Breast epithelium (tissue), 4 donors: ENCODE measurements around the gene PTPRN2. TPM values are rescaled to one million over a fixed set of nuclear protein-coding genes. Genes with fewer than 3 reads are reported as not detected.

Experiments
- DNase-seq, 2 donors: peaks; one replicate each; pipeline ENCODE4 v3.0.0-alpha.2; 2019; ENCODE audit warnings: low spot score in 2 of 2
- H3K27ac ChIP-seq, 2 donors: fragments of 200-600 bp; sonication (generic) in 1 of 2; one replicate each; pipeline ENCODE4 v1.5.1; 2016 to 2019; ENCODE audit warnings: mild to moderate bottlenecking in 1 of 2
- H3K27me3 ChIP-seq, 2 donors: fragments of 200-600 bp; sonication (generic) in 1 of 2; one replicate each; pipeline versions ENCODE4 v1.5.1 to v1.6.0; 2017 to 2019; ENCODE audit warnings: control low read depth in 1 of 2, mild to moderate bottlenecking in 1 of 2
- H3K36me3 ChIP-seq: fragments of 200-600 bp; one replicate; pipeline ENCODE4 v1.5.1; 2019
- H3K4me1 ChIP-seq, 2 donors: fragments of 200-600 bp; sonication (generic); one replicate each; pipeline ENCODE4 v1.5.1; 2016 to 2019; ENCODE audit warnings: control low read depth in 1 of 2
- H3K4me3 ChIP-seq, 3 donors: fragments of 200-600 bp; sonication (generic); 1 replicate in 2 of 3; 2 replicates in 1 of 3; pipeline ENCODE4 v1.5.1; 2016 to 2019; ENCODE audit warnings: mild to moderate bottlenecking in 3 of 3, moderate library complexity in 2 of 3
- H3K9me3 ChIP-seq, 2 donors: fragments of 200-600 bp; sonication (generic) in 1 of 2; one replicate each; pipeline ENCODE4 v1.5.1; 2016 to 2019; ENCODE audit warnings: control low read depth in 1 of 2
- CTCF ChIP-seq, 3 donors: fragments of 450-650 bp; IDR thresholded peaks; one replicate each; pipeline ENCODE4 v1.5.1; 2016 to 2017; ENCODE audit warnings: antibody characterized with exemption in 3 of 3, mild to moderate bottlenecking in 3 of 3, moderate library complexity in 3 of 3
- POLR2A ChIP-seq: fragments of 450-650 bp; IDR thresholded peaks from one replicate; pipeline ENCODE4 v1.6.1; 2016; ENCODE audit warnings: antibody characterized with exemption, mild to moderate bottlenecking, moderate library complexity
- POLR2AphosphoS5 ChIP-seq, 3 donors: sonication (generic); formaldehyde crosslinking; IDR thresholded peaks; one replicate each; pipeline ENCODE4 v1.6.1; 2017; ENCODE audit warnings: antibody characterized with exemption in 3 of 3
- intact Hi-C: fragments of 100-400 bp; cut with DNase I; formaldehyde crosslinking; loops from one replicate; pipeline ENCODE4 v1.15.1; 2023; ENCODE audit warnings: low total_unique reads
- total RNA-seq, 3 donors: library from RNA; depleted of rRNA; stranded (reverse); fragments of >200 nt; gene quantifications; one replicate each; pipeline ENCODE4 v1.1.0, GENCODE V29; 2016

PTPRN2 gene
- total RNA-seq, 3 donors from 2014 or later = 1.6 to 2.2 (median 2.2) TPM

DNA sequence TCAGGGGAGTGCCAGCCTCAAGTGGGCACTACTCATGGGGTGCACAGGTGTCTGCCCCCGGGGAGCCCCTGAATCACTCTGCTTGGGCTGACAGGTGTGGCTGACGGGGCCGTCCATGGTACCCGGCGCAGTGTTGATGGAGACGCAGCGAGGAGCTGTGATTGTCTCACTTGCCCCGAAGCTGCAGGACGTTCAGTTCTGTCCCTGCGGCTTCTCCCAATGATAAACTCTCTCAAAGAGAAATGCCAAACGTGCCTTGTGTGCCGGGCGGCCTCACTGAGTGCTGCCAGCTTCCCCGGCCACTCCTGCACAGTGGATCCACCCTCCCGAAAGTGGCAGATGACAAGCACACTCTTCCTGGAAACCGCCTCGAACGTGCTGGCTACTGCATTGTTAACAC lies 1047.6 kb downstream of the PTPRN2 start:
- peaks cover 0 to 7% of the 10 kb centered on the region in 2 donors for H3K27me3 ChIP-seq
- TF ChIP-seq POLR2AphosphoS5 (IDR thresholded peaks at IDR 0.05) (no peak), POLR2A (no peak), CTCF (IDR thresholded peaks at IDR 0.05) (no peak)
- H3K4me1 ChIP-seq = no peaks in the 10 kb centered on the region
- H3K36me3 ChIP-seq = no peaks in the 10 kb centered on the region
- H3K9me3 ChIP-seq = peaks cover 0 to 9% of the 10 kb centered on the region in 2 donors
- intact Hi-C loops = no loop called here
- no peak overlapping the region for H3K4me3 ChIP-seq
- DNase-seq = no peak
- no peak overlapping the region for H3K27ac ChIP-seq

- TF ChIP-seq CTCF (IDR thresholded peaks at IDR 0.05) = no peak
- no peak for TF ChIP-seq POLR2A
- intact Hi-C loops = no loop called here
Observed at GRCh38 chr7:157539521-157539920, 1048.1 kb downstream of the PTPRN2 start.

GRCh38 chr7:157538735-157539134 lies 1048.9 kb downstream of the PTPRN2 start:
- no peak for DNase-seq
- Histone ChIP-seq H3K4me3 (no peak overlapping the region), H3K27me3 (peaks cover 0 to 7% of the 10 kb centered on the region in 2 donors), H3K36me3 (no peaks in the 10 kb centered on the region), H3K9me3 (peaks cover 0 to 9% of the 10 kb centered on the region in 2 donors), H3K4me1 (no peaks in the 10 kb centered on the region), H3K27ac (no peak overlapping the region)
- TF ChIP-seq CTCF (IDR thresholded peaks at IDR 0.05) (no peak), POLR2A (no peak), POLR2AphosphoS5 (IDR thresholded peaks at IDR 0.05) (no peak)
- intact Hi-C loops = no loop called here

More at GRCh38 chr7:157539521-157539920, 1048.1 kb downstream of the PTPRN2 start:
- H3K4me1 ChIP-seq = no peaks in the 10 kb centered on the region
- no peak overlapping the region for H3K27ac ChIP-seq
- H3K9me3 ChIP-seq = peaks cover 0 to 9% of the 10 kb centered on the region in 2 donors
- DNase-seq = no peak
- no peak overlapping the region for H3K4me3 ChIP-seq
- H3K36me3 ChIP-seq = no peaks in the 10 kb centered on the region
- H3K27me3 ChIP-seq = peaks cover 0 to 7% of the 10 kb centered on the region in 2 donors

DNA sequence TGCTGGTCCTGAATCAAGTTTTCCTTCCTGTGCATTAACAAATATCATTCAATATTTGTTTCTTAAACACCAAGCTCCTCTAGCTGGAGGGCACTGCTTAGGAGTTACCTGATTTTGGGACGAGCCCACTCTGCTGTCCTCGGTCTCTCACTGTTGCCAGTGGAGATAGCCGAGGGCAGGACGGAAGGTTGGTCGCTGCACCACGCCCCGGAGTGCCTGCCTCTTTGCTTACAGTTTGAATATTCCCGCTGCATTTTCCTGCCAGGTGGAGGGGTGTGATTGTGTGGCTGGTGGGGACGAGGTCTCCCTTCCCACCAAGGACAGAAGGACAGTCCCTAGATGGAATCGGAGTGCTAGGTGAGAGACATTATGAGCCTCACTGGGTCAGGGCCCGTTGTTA lies 1049.3 kb downstream of the PTPRN2 start:
- Histone ChIP-seq H3K27ac (no peak overlapping the region), H3K27me3 (peaks cover 0 to 7% of the 10 kb centered on the region in 2 donors), H3K36me3 (no peaks in the 10 kb centered on the region), H3K4me1 (no peaks in the 10 kb centered on the region), H3K4me3 (no peak overlapping the region), H3K9me3 (peaks cover 0 to 9% of the 10 kb centered on the region in 2 donors)
- intact Hi-C loops = no loop called here
- TF ChIP-seq POLR2AphosphoS5 (IDR thresholded peaks at IDR 0.05) (no peak), POLR2A (no peak), CTCF (IDR thresholded peaks at IDR 0.05) (no peak)
- no peak for DNase-seq

DNA sequence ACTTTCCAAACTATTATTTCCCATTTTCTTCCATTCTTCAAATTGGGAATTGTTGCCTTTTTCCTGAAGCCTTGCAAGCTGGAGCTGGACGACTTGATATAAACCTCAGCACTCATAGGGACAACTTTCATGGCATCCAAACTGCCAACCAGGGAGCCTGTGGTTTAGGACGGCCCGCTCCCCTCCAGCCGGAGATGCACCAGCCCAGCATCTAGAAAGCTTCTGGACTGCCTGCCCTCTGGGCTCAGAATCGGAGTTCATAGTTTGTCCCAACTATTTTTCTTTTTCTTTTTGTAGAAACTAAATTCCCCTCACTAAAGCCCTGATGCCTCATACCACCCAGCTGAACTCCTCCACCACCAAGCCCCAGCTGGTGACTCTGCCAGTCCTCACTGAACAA lies 1050.6 kb downstream of the PTPRN2 start:
- Histone ChIP-seq H3K27ac (no peak overlapping the region), H3K4me3 (no peak overlapping the region), H3K9me3 (peaks cover 6 to 19% of the 10 kb centered on the region in 2 donors), H3K4me1 (no peaks in the 10 kb centered on the region), H3K27me3 (peaks cover 0 to 7% of the 10 kb centered on the region in 2 donors), H3K36me3 (no peaks in the 10 kb centered on the region)
- TF ChIP-seq POLR2AphosphoS5 (IDR thresholded peaks at IDR 0.05) (no peak), CTCF (IDR thresholded peaks at IDR 0.05) (no peak), POLR2A (no peak)
- intact Hi-C loops = no loop called here
- no peak for DNase-seq
